H1 (cell line): Measurements from ENCODE around the gene ZNF750. TPM values are rescaled to one million over a fixed set of nuclear protein-coding genes. Genes with fewer than 3 reads are reported as not detected.

Source experiments
- CTCF ChIA-PET: fragments of 300-600 bp; sonication (Branson Sonifier 250); formaldehyde crosslinking; loops from one replicate; lab custom pipeline; 2021; ENCODE audit not compliant: partially characterized antibody; lab: Charles Lee
- POLR2A ChIA-PET: fragments of 300-600 bp; sonication (Branson Sonifier 250); formaldehyde crosslinking; loops from one replicate; lab custom pipeline; 2021; ENCODE audit warnings: inconsistent platforms; ENCODE audit not compliant: partially characterized antibody; lab: Charles Lee
- DNase-seq, 2 experiments: peaks; one replicate each; pipeline versions ENCODE4 v3.0.0 to v3.0.0-alpha.2; 2010 to 2022; ENCODE audit warnings: low spot score in 2 of 2, low read depth in 1 of 2, mixed read lengths in 1 of 2
- FAIRE-seq: peaks from 2 replicates; lab custom pipeline; 2011; peaks lifted over from hg19 to GRCh38; lab: Jason Lieb, UNC
- H2AFZ ChIP-seq: 2 replicates; pipeline ENCODE4 v1.8.1; 2012; ENCODE audit warnings: low read length, inconsistent platforms
- H2AK5ac ChIP-seq: 2 replicates; pipeline ENCODE4 v1.6.1; 2013; ENCODE audit warnings: low read depth, low read length
- H2BK120ac ChIP-seq: replicated peaks from 2 replicates; pipeline ENCODE3; 2013; ENCODE audit warnings: low read depth, low read length, inconsistent platforms
- H2BK12ac ChIP-seq: 2 replicates; pipeline ENCODE4 v1.6.1; 2013; ENCODE audit warnings: low read depth, low read length
- H2BK15ac ChIP-seq: 2 replicates; pipeline ENCODE4 v1.6.1; 2013; ENCODE audit warnings: low read length
- H2BK20ac ChIP-seq: 2 replicates; pipeline ENCODE4 v1.6.1; 2013; ENCODE audit warnings: low read length
- H2BK5ac ChIP-seq: 2 replicates; pipeline ENCODE4 v1.6.1; 2013; ENCODE audit warnings: low read depth, low read length
- H3K14ac ChIP-seq: 2 replicates; pipeline ENCODE4 v1.6.1; 2013; ENCODE audit warnings: inconsistent platforms; ENCODE audit not compliant: insufficient read length
- H3K18ac ChIP-seq: 2 replicates; pipeline ENCODE4 v1.6.1; 2013; ENCODE audit warnings: low read length; ENCODE audit errors: extremely low read depth
- H3K23ac ChIP-seq: 2 replicates; pipeline ENCODE4 v1.6.1; 2013; ENCODE audit warnings: inconsistent platforms; ENCODE audit not compliant: insufficient read length
- H3K23me2 ChIP-seq: 2 replicates; pipeline ENCODE4 v1.6.1; 2013; ENCODE audit warnings: low read depth, low read length
- H3K27ac ChIP-seq: 2 replicates; pipeline ENCODE4 v1.6.1; 2011; ENCODE audit warnings: low read depth, low read length, inconsistent platforms
- H3K27me3 ChIP-seq, 4 experiments: replicated peaks in 1 of 4; 1 replicate in 1 of 4; 2 replicates in 3 of 4; pipeline versions ENCODE4 v1.6.1 to v1.8.1; 2011 to 2013; ENCODE audit warnings: low read length in 3 of 4, mild to moderate bottlenecking in 3 of 4, inconsistent platforms in 2 of 4, mixed read lengths in 2 of 4, moderate library complexity in 1 of 4; ENCODE audit not compliant: control insufficient read depth in 3 of 4, insufficient read depth in 3 of 4; ENCODE audit errors: extremely low read depth in 1 of 4
- H3K36me3 ChIP-seq, 4 experiments: 2 replicates each; pipeline versions ENCODE4 v1.6.1 to v1.8.1; 2011 to 2013; ENCODE audit warnings: mild to moderate bottlenecking in 4 of 4, low read length in 3 of 4, moderate library complexity in 2 of 4, control low read depth in 1 of 4, inconsistent platforms in 1 of 4; ENCODE audit not compliant: insufficient read depth in 4 of 4, control insufficient read depth in 2 of 4
- H3K4ac ChIP-seq: replicated peaks from 2 replicates; pipeline ENCODE3; 2013; ENCODE audit warnings: low read length, low read depth, mixed read lengths, inconsistent platforms; ENCODE audit not compliant: insufficient read length
- H3K4me1 ChIP-seq, 4 experiments: replicated peaks in 1 of 4; 1 replicate in 1 of 4; 2 replicates in 3 of 4; pipeline versions ENCODE4 v1.6.1 to v1.8.1; 2011 to 2013; ENCODE audit warnings: low read length in 3 of 4, inconsistent platforms in 2 of 4, mixed read lengths in 1 of 4; ENCODE audit not compliant: insufficient read depth in 4 of 4, control insufficient read depth in 3 of 4
- H3K4me2 ChIP-seq, 2 experiments: 2 replicates each; pipeline versions ENCODE4 v1.6.1 to v1.8.1; 2011 to 2013; ENCODE audit warnings: low read depth in 2 of 2, low read length in 2 of 2, control low read depth in 1 of 2, inconsistent platforms in 1 of 2, mild to moderate bottlenecking in 1 of 2; ENCODE audit not compliant: insufficient read depth in 1 of 2
- H3K4me3 ChIP-seq, 4 experiments: fragments of 200-600, 300-600 bp in 1 of 4; sonication (generic), shearing (Covaris generic), sonication (Bioruptor Twin) in 1 of 4; 2 replicates each; pipeline versions ENCODE4 v1.5.1 to v1.8.1; 2011 to 2016; ENCODE audit warnings: low read length in 4 of 4, low read depth in 3 of 4, control low read depth in 2 of 4, inconsistent platforms in 2 of 4, mild to moderate bottlenecking in 2 of 4, mixed read lengths in 1 of 4, moderate library complexity in 1 of 4; ENCODE audit not compliant: insufficient read depth in 2 of 4; ENCODE audit errors: extremely low read depth in 1 of 4
- H3K56ac ChIP-seq: replicated peaks from 2 replicates; pipeline ENCODE3; 2013; ENCODE audit warnings: low read depth, mild to moderate bottlenecking, mixed read lengths, low read length, inconsistent platforms; ENCODE audit not compliant: insufficient read length
- H3K79me1 ChIP-seq: 2 replicates; pipeline ENCODE4 v1.6.1; 2013; ENCODE audit warnings: low read depth, low read length, control low read depth
- H3K79me2 ChIP-seq, 2 experiments: 2 replicates each; pipeline versions ENCODE4 v1.6.1 to v1.8.1; 2012 to 2013; ENCODE audit warnings: low read length in 2 of 2, mild to moderate bottlenecking in 2 of 2, inconsistent platforms in 1 of 2; ENCODE audit not compliant: insufficient read depth in 2 of 2, control insufficient read depth in 1 of 2
- H3K9ac ChIP-seq, 4 experiments: replicated peaks in 1 of 4; 1 replicate in 1 of 4; 2 replicates in 3 of 4; pipeline versions ENCODE4 v1.6.1 to v1.8.1; 2011 to 2013; ENCODE audit warnings: low read depth in 3 of 4, low read length in 3 of 4, control low read depth in 2 of 4, mild to moderate bottlenecking in 2 of 4, moderate library complexity in 2 of 4, inconsistent platforms in 1 of 4; ENCODE audit errors: extremely low read depth in 1 of 4
- H3K9me3 ChIP-seq, 2 experiments: 2 replicates each; pipeline versions ENCODE4 v1.6.1 to v1.8.1; 2012 to 2013; ENCODE audit warnings: mild to moderate bottlenecking in 2 of 2, moderate library complexity in 2 of 2, control low read depth in 1 of 2, inconsistent platforms in 1 of 2, low read depth in 1 of 2, low read length in 1 of 2, mixed read lengths in 1 of 2; ENCODE audit not compliant: insufficient read depth in 2 of 2
- H4K20me1 ChIP-seq, 2 experiments: replicated peaks in 1 of 2; 2 replicates each; pipeline versions ENCODE3 to v1.8.1; 2011 to 2013; ENCODE audit warnings: inconsistent platforms in 2 of 2, low read length in 2 of 2, mild to moderate bottlenecking in 1 of 2; ENCODE audit not compliant: insufficient read depth in 2 of 2, control insufficient read depth in 1 of 2
- H4K5ac ChIP-seq: 2 replicates; pipeline ENCODE4 v1.6.1; 2013; ENCODE audit warnings: low read length, low read depth, mixed read lengths, inconsistent platforms; ENCODE audit not compliant: insufficient read length
- H4K8ac ChIP-seq: 2 replicates; pipeline ENCODE4 v1.8.0; 2013; ENCODE audit warnings: mild to moderate bottlenecking, moderate library complexity, low read length, inconsistent platforms; ENCODE audit not compliant: insufficient read depth; ENCODE audit errors: extremely low read depth
- H4K91ac ChIP-seq: replicated peaks from 2 replicates; pipeline ENCODE3; 2013; ENCODE audit warnings: low read length, mixed read lengths, inconsistent platforms; ENCODE audit not compliant: insufficient read length
- CTCF ChIP-seq, 3 experiments: IDR thresholded peaks; 1 replicate in 2 of 3; 2 replicates in 1 of 3; pipeline versions ENCODE4 v1.5.1 to v1.6.1; 2011; ENCODE audit warnings: low read length in 3 of 3, mild to moderate bottlenecking in 3 of 3, inconsistent platforms in 2 of 3, low read depth in 1 of 3, moderate library complexity in 1 of 3; ENCODE audit not compliant: insufficient read depth in 1 of 3; ENCODE audit errors: control extremely low read depth in 1 of 3
- GABPA ChIP-seq: IDR thresholded peaks from 2 replicates; pipeline ENCODE4 v1.6.1; 2011; ENCODE audit warnings: mild to moderate bottlenecking, low read length, moderate library complexity, borderline replicate concordance; ENCODE audit not compliant: insufficient read depth
- POLR2A ChIP-seq, 2 experiments: IDR thresholded peaks; 1 replicate in 1 of 2; 2 replicates in 1 of 2; pipeline ENCODE4 v1.6.1; 2011; ENCODE audit warnings: low read depth in 2 of 2, low read length in 2 of 2, mild to moderate bottlenecking in 2 of 2; ENCODE audit errors: control extremely low read depth in 1 of 2
- RAD21 ChIP-seq, 2 experiments: IDR thresholded peaks in 1 of 2; conservative IDR thresholded peaks in 1 of 2; 2 replicates each; pipeline ENCODE4 v1.6.1; 2011; ENCODE audit warnings: low read depth in 2 of 2, low read length in 2 of 2, improper control_type of control experiment in 1 of 2, inconsistent platforms in 1 of 2, mild to moderate bottlenecking in 1 of 2, moderate library complexity in 1 of 2
- WGBS, 2 experiments: shearing (Covaris generic) in 1 of 2; methylation state at CpG; one replicate each; pipeline versions ENCODE4 v1.1.6 to v1.1.7; 2013 to 2015; ENCODE audit warnings: low lambda C conversion rate in 2 of 2, mixed read lengths in 2 of 2, inconsistent platforms in 1 of 2, low coverage in 1 of 2, missing lambda C conversion rate in 1 of 2; ENCODE audit not compliant: insufficient replicate concordance in 2 of 2, insufficient coverage in 1 of 2, insufficient read length in 1 of 2; ENCODE audit errors: extremely low coverage in 1 of 2, missing lambda C conversion rate in 1 of 2; 5-methylcytosine and 5-hydroxymethylcytosine counted together
- polyA plus RNA-seq, 7 experiments: library from polyadenylated mRNA; depleted of rRNA in 3 of 7; stranded (reverse) in 5 of 7; unstranded in 2 of 7; fragments of >200 nt in 5 of 7; fragments of 200-250 nt in 2 of 7; gene quantifications; 1 replicate in 5 of 7; 2 replicates in 1 of 7; 4 replicates in 1 of 7; pipeline versions ENCODE4 v1.2.1 to v1.2.3, GENCODE V29; 2011 to 2013; ENCODE audit warnings: missing spikeins in 2 of 7, mixed read lengths in 2 of 7
- total RNA-seq: library from RNA; stranded (reverse); fragmentation: NEBNext Ultra II Directional; extraction: Animal tissue kit (Norgen Biotek cat#: 25700); gene quantifications from 2 replicates; pipeline ENCODE4 v1.2.1, GENCODE V29; 2021

ZNF750 gene
- total and polyA plus RNA-seq, 2 of the 8 experiments (the other 6 are each of a cell fraction or from before 2014, with no cell fraction given) = not detected

GRCh38 chr17:82781894-82782274 is 57.9 kb downstream of the ZNF750 start:
- no peak overlapping the region for H4K91ac ChIP-seq
- peaks cover 0 to 3% of the 10 kb centered on the region in 2 experiments; a peak in 1 of 4 replicates for H3K9me3 ChIP-seq
- no peak overlapping the region for H3K23ac ChIP-seq
- POLR2A ChIA-PET = no interaction called here
- no peaks in the 10 kb centered on the region for H3K23me2 ChIP-seq
- no peak overlapping the region for H3K56ac ChIP-seq
- H2BK120ac ChIP-seq = no peak overlapping the region
- no peak overlapping the region for H2BK15ac ChIP-seq
- no peak overlapping the region for H3K27ac ChIP-seq
- H3K14ac ChIP-seq = no peak overlapping the region
- H3K4me2 ChIP-seq = no peak overlapping the region
- H3K36me3 ChIP-seq = peaks cover 5 to 25% (median 13%) of the 10 kb centered on the region in 4 experiments; a peak in 7 of 8 replicates
- CTCF ChIA-PET = interaction anchor here (0.6 to 3.0 kb wide), 40 partner anchors 11 to 455 kb away, joined by 3 to 20 read pairs (median 4); partner anchors contain the start of gene ZNF750
- no peak overlapping the region for H2AK5ac ChIP-seq
- H2AFZ ChIP-seq = no peak overlapping the region
- H3K4ac ChIP-seq = no peak overlapping the region
- no peaks in the 10 kb centered on the region for H3K27me3 ChIP-seq
- no peak overlapping the region for H2BK20ac ChIP-seq
- no peak overlapping the region for H4K5ac ChIP-seq
- TF ChIP-seq RAD21 (IDR thresholded peaks at IDR 0.05 in 1 of 2, conservative IDR thresholded peaks at IDR 0.05 in 1 of 2; ENCODE audit: low read depth in 2 of 2, low read length in 2 of 2) (peak; percentile 91 to 92), GABPA (peak; percentile 79), CTCF (IDR thresholded peaks at IDR 0.05; ENCODE audit: control extremely low read depth in 1 of 3, insufficient read depth in 1 of 3, low read depth in 1 of 3, low read length in 3 of 3) (peak; percentile 90 to 96 (median 95)), POLR2A (IDR thresholded peaks at IDR 0.05; ENCODE audit: control extremely low read depth in 1 of 2, low read depth in 2 of 2, low read length in 2 of 2) (no peak)
- no peak overlapping the region for H2BK12ac ChIP-seq
- H3K4me3 ChIP-seq = no peak overlapping the region
- peaks cover 23% of the 10 kb centered on the region for H3K79me1 ChIP-seq
- no peak overlapping the region for H4K8ac ChIP-seq
- 50% methylated on average over 8 of the region's 8 CpGs; no CpG with 5 or more reads in 1 of the 2 experiments for WGBS, 2 experiments
- H2BK5ac ChIP-seq = no peak overlapping the region
- FAIRE-seq (peak; percentile 73), DNase-seq (peak; percentile 19 to 90)
- H3K79me2 ChIP-seq = peaks cover 0 to 17% of the 10 kb centered on the region in 2 experiments; a peak in 1 of 4 replicates
- no peak overlapping the region for H3K18ac ChIP-seq
- peaks cover 12 to 21% of the 10 kb centered on the region in 2 experiments for H4K20me1 ChIP-seq
- peaks cover 0 to 4% (median 1%) of the 10 kb centered on the region in 4 experiments; a peak in 2 of 7 replicates for H3K4me1 ChIP-seq
- H3K9ac ChIP-seq = no peak overlapping the region
